Uterus (tissue), 4 donors: Measurements from ENCODE around the gene MTHFD1. TPM values are rescaled to one million over a fixed set of nuclear protein-coding genes. Genes with fewer than 3 reads are reported as not detected.

Experiments used
- DNase-seq, 2 donors: peaks; one replicate each; pipeline ENCODE4 v3.0.0-alpha.2; 2019 to 2020
- H3K27ac ChIP-seq, 2 donors: fragments of 200-600 bp; sonication (generic); 1 replicate in 1 of 2; 2 replicates in 1 of 2; pipeline ENCODE4 v1.5.1; 2016 to 2018
- H3K27me3 ChIP-seq, 2 donors: fragments of 200-600 bp; sonication (generic); one replicate each; pipeline ENCODE4 v1.5.1; 2018 to 2019; ENCODE audit warnings: control low read depth in 1 of 2
- H3K36me3 ChIP-seq, 2 donors: fragments of 200-600 bp; sonication (generic); one replicate each; pipeline ENCODE4 v1.5.1; 2019; ENCODE audit warnings: control low read depth in 1 of 2
- H3K4me1 ChIP-seq, 2 donors: fragments of 200-600 bp; sonication (generic); one replicate each; pipeline ENCODE4 v1.5.1; 2018 to 2019; ENCODE audit warnings: control low read depth in 1 of 2
- H3K4me3 ChIP-seq, 2 donors: fragments of 200-600 bp; sonication (generic); 1 replicate in 1 of 2; 2 replicates in 1 of 2; pipeline ENCODE4 v1.5.1; 2018 to 2019; ENCODE audit warnings: mild to moderate bottlenecking in 1 of 2
- H3K9me3 ChIP-seq, 2 donors: fragments of 200-600 bp; sonication (generic); one replicate each; pipeline ENCODE4 v1.5.1; 2019; ENCODE audit warnings: control low read depth in 1 of 2
- CTCF ChIP-seq, 4 experiments: fragments of 200-600 bp in 2 of 4; fragments of 450-650 bp in 2 of 4; sonication (generic) in 2 of 4; IDR thresholded peaks; one replicate each; pipeline ENCODE4 v1.5.1; 2016 to 2019; ENCODE audit warnings: antibody characterized with exemption in 4 of 4, mild to moderate bottlenecking in 2 of 4, moderate library complexity in 1 of 4
- POLR2A ChIP-seq, 2 donors: fragments of 450-650 bp; IDR thresholded peaks; one replicate each; pipeline ENCODE4 v1.6.1; 2016; ENCODE audit warnings: antibody characterized with exemption in 2 of 2, mild to moderate bottlenecking in 1 of 2, moderate library complexity in 1 of 2
- intact Hi-C: fragments of 100-400 bp; cut with DNase I; formaldehyde crosslinking; loops from one replicate; pipeline ENCODE4 v1.15.1; 2023; ENCODE audit warnings: low total_unique reads
- total RNA-seq, 4 donors: library from RNA; depleted of rRNA in 3 of 4; stranded (reverse); fragments of >200 nt in 3 of 4; gene quantifications; one replicate each; pipeline versions ENCODE4 v1.1.0 to v1.2.4, GENCODE V29; 2014 to 2023
- donor health status: DM: yes; HTN: yes; CAD: no.

Gene MTHFD1
- total RNA-seq, 4 donors from 2014 or later = 13.5 to 145 (median 50.0) TPM

GRCh38 chr14:64407329-64407728 is 19.2 kb downstream of the MTHFD1 start:
- no peaks in the 10 kb centered on the region for H3K4me1 ChIP-seq
- TF ChIP-seq CTCF (IDR thresholded peaks at IDR 0.05) (no peak), POLR2A (IDR thresholded peaks at IDR 0.05) (no peak)
- H3K27ac ChIP-seq = no peak overlapping the region
- intact Hi-C loops = no loop called here
- no peaks in the 10 kb centered on the region for H3K36me3 ChIP-seq
- no peaks in the 10 kb centered on the region for H3K27me3 ChIP-seq
- DNase-seq = no peak
- no peaks in the 10 kb centered on the region for H3K9me3 ChIP-seq
- H3K4me3 ChIP-seq = no peak overlapping the region

GRCh38 chr14:64409126-64409920 is 21.2 kb downstream of the MTHFD1 start:
- H3K27ac ChIP-seq = no peak overlapping the region
- TF ChIP-seq POLR2A (IDR thresholded peaks at IDR 0.05) = no peak
- no peaks in the 10 kb centered on the region for H3K4me1 ChIP-seq
- no peaks in the 10 kb centered on the region for H3K9me3 ChIP-seq
- H3K4me3 ChIP-seq = no peak overlapping the region
- no peak for DNase-seq
- no peaks in the 10 kb centered on the region for H3K27me3 ChIP-seq
- intact Hi-C loops = no loop called here
- H3K36me3 ChIP-seq = no peaks in the 10 kb centered on the region

- Histone ChIP-seq H3K36me3 (peaks cover 0 to 2% of the 10 kb centered on the region in 2 donors), H3K27ac (no peak overlapping the region), H3K4me3 (no peak overlapping the region), H3K4me1 (no peaks in the 10 kb centered on the region), H3K9me3 (no peaks in the 10 kb centered on the region), H3K27me3 (no peaks in the 10 kb centered on the region)
- DNase-seq = no peak
- intact Hi-C loops = no loop called here
- TF ChIP-seq CTCF (IDR thresholded peaks at IDR 0.05) (no peak), POLR2A (IDR thresholded peaks at IDR 0.05) (no peak)
These were observed 22.1 kb downstream of the MTHFD1 start for GRCh38 chr14:64410084-64410774.

- no peak for DNase-seq
- no peak overlapping the region for H3K27ac ChIP-seq
- H3K9me3 ChIP-seq = no peaks in the 10 kb centered on the region
- no peak for TF ChIP-seq POLR2A (IDR thresholded peaks at IDR 0.05)
- TF ChIP-seq CTCF (IDR thresholded peaks at IDR 0.05) = no peak
- H3K4me3 ChIP-seq = no peak overlapping the region
- no peaks in the 10 kb centered on the region for H3K4me1 ChIP-seq
- intact Hi-C loops = no loop called here
- H3K27me3 ChIP-seq = no peaks in the 10 kb centered on the region
- peaks cover 0 to 2% of the 10 kb centered on the region in 2 donors for H3K36me3 ChIP-seq
These were observed 22.8 kb downstream of the MTHFD1 start for GRCh38 chr14:64411001-64411400.

GRCh38 chr14:64412237-64412636 is 24.1 kb downstream of the MTHFD1 start:
- Histone ChIP-seq H3K4me1 (no peaks in the 10 kb centered on the region), H3K36me3 (peaks cover 0 to 2% of the 10 kb centered on the region in 2 donors), H3K27ac (no peak overlapping the region), H3K4me3 (no peak overlapping the region), H3K27me3 (no peaks in the 10 kb centered on the region), H3K9me3 (no peaks in the 10 kb centered on the region)
- intact Hi-C loops = no loop called here
- DNase-seq = no peak
- no peak for TF ChIP-seq CTCF (IDR thresholded peaks at IDR 0.05)
- TF ChIP-seq POLR2A (IDR thresholded peaks at IDR 0.05) = no peak
